DMS53 treated with DMSO at 0.1 percent for 48 hours (cell line): Measurements from ENCODE around the gene HECTD1.

Source experiments
- DNase-seq: peaks from one replicate; lab custom pipeline; 2025; ENCODE audit not compliant: unreplicated experiment; lab: John Stamatoyannopoulos, UW

Gene HECTD1

GRCh38 chr14:31161274-31161673 lies 46.3 kb downstream of the HECTD1 start:
- DNase-seq, result no peak

DNA sequence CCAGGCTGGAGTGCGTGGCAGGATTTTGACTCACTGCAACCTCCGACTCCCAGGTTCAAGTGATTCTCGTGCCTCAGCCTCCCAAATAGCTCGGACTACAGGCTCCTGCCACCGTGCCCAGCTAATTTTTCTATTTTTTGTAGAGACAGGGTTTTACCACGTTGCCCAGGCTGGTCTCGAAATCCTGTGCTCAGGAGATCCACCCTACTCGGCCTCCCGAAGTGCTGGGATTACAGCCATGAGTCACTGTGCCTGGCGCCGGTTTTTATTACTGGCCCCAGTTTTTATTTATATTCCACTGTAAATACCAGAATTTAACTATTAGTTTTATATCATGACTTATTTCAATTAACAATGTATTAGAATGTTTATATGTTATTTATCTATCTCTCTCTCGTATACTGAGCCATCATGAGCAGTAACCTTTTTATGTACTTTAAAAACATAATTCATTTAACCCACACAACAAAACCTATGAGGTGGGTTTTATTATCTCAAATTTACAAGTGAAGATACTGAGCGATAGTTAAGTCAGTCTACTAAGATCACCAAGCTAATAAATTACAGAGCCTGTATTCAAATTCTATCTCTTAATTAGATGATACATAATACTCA lies 47.8 kb downstream of the HECTD1 start:
- DNase-seq, result no peak

DNA sequence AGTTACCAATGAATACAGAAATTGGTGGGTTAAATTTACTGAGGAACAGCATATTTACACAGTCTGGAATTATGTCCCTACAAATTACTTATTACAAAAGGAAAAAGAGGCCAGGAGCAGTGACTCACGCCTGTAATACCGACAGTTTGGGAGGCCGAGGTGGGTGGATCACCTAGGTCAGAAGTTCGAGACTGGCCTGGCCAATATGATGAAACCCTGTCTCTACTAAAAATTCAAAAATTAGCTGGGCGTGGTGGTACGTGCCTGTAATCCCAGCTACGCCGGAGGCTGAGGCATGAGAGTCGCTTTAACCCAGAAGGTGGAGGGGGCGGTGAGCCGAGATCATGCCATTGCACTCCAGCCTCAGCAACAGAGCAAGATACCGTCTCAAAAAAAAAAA lies 52.6 kb downstream of the HECTD1 start:
- no peak for DNase-seq

- DNase-seq, result no peak
Observed at GRCh38 chr14:31142455-31143087, 65.0 kb downstream of the HECTD1 start.

DNA sequence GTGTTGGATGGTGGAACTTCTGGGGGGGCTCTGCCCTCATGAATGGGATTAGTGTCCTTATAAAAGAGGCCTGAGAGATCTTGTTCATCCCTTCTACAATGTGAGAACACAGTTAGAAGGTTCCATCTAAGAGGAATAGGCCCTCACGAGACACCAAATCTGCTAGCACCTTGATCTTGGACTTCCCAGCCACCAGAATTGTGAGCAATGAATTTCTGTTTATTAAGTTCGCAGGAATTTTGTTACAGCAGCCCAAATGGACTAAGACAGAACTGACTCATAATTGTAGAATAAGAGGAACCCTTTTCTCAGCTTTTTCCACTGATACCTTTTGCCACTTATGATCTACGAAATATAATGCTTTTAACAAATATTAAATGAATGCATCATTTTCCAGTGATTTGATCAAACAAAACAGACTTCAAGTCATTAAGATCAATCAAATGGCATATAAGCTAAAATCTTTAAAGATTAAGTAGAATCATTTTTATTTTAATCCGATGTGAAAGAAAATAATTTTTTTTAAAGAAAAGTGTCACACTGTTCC lies 68.2 kb downstream of the HECTD1 start:
- DNase-seq, result no peak

DNA sequence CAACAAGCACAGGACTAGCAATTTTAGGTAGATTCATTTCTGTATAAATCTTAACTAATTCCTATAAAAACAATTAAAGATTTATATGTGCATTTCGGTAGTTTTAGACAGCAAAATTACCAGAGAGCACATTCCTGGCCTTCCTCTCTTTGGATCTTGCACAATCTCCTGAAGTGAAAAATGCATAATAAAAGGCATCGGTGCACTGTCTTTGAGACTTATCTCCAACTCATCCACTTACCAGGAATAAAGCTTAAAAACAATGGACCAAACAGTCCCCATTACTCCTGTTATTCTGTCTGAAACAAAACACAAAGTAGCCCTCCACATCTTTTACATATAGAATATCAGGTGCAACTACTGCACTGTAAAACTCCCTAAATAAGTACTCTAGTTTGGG lies 69.3 kb downstream of the HECTD1 start:
- no peak for DNase-seq

DNA sequence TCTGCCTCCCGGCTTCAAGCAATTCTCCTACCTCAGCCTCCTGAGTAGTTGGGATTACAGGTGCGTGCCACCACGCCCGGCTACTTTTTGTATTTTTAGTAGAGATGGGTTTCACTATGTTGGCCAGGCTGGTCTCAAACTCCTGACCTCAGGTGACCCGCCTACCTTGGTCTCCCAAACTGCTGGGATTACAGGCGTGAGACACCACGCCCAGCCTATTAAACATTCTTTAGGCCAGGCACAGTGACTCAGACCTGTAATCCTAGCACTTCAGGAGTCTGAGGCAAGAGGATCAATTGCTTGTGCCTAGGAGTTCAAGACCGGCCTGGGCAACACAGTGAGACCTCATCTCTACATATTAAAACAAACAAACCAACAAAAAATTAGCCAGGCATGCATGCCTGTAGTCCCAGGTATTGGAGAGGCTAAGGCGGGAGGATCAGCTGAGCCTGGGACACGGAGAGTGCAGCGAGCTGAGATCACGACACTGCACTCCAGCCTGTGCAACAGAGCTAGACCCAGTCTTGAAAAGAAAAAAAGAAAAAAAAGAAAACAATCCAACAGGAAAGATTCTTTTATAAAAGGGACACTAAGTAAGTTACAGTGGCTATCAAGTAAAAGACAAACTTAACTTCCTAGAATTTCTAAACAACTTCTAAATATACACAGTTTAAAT lies 70.2 kb downstream of the HECTD1 start:
- no peak for DNase-seq

- DNase-seq, result no peak
Observed at GRCh38 chr14:31133133-31133532, 74.5 kb downstream of the HECTD1 start.

DNA sequence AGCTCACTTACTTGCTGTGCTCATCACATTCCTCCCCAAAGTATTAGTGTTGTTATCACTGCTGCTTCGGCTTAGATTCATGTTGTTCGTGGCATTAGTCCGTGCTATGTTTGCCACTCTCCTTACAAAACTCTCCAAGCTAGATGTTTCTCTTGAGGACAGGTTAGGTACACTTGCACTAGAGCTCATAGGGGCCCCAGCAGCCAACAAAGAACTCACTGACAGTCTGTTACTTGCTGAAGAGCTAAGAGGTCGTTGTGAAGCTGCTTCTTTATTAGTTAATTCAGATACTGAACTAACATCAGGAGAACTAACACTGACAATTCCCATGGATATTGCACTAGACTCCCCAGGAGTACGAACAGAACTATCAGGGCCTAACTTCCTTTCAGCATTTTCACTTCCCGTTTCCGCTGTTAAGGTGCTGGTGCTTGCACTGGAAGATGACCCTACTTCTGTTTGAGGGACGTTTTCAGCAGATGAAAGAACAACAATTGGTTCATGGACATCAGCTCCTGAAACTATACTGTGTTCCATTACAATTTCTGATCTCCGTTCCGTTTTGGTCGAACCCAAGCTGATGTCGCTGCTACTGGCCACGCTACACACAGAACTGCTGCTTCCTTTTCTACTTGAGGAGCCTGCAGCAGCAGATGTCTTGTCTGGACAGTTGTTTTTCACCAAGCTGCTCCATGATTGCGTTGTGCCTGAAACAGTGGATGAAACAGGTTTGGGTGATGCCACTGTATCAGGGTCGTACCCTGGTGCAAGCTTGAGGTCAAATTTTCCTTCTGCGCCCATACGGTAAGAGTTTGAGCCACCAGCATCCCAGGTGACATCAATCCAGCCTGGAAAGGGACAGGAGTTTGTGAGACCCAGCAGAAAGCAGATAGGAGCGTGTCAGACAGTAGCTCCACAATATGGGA lies 78.7 kb downstream of the HECTD1 start:
- no peak for DNase-seq

GRCh38 chr14:31127690-31128089 lies 79.9 kb downstream of the HECTD1 start:
- DNase-seq, result no peak

- DNase-seq, result no peak
Observed at GRCh38 chr14:31126680-31127079, 80.9 kb downstream of the HECTD1 start.

GRCh38 chr14:31125231-31125630 lies 82.4 kb downstream of the HECTD1 start:
- DNase-seq, result no peak

GRCh38 chr14:31124197-31124596 lies 83.4 kb downstream of the HECTD1 start:
- no peak for DNase-seq

GRCh38 chr14:31122921-31123320 lies 84.7 kb downstream of the HECTD1 start:
- DNase-seq, result no peak

DNA sequence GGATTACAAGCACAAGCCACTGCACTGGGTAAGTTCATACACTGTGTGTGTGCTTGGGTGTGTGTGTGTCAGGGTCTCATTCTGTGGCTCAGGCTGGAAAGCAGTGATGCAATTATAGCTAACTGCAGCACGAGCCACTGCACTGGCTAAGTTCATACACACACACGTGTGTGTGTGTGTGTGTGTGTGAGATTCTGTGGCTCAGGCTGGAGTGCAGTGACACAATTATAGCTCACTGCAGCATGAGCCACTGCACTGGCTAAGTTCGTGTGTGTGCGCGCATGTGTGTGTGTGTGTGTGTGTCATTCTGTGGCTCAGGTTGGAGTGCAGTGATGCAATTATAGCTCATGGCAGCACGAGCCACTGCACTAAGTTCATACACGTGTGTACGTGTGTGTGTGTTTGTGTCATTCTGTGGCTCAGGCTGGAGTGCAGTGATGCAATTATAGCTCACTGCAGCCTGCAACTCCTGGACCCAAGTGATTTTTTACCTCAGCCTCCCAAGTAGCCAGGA lies 85.4 kb downstream of the HECTD1 start:
- no peak for DNase-seq

DNA sequence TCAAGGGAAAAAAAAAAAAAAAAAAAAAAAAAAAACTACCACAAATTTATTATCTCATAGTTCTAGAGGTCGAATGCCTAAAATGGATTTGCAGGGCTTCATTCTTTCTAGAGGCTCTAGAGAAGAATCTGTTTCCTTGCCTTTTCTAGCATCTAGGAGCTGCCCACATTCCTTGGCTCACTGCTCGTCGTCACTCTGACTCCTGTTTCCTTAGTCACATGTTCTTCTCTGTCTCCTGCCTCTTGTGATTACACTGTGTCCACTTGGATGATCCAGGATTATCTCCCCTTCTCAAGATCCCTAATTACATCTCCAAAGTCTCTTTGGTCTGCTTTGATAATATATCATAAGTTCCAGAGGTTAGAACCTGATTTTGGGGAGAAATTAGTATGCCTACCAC lies 88.7 kb downstream of the HECTD1 start:
- no peak for DNase-seq

DNA sequence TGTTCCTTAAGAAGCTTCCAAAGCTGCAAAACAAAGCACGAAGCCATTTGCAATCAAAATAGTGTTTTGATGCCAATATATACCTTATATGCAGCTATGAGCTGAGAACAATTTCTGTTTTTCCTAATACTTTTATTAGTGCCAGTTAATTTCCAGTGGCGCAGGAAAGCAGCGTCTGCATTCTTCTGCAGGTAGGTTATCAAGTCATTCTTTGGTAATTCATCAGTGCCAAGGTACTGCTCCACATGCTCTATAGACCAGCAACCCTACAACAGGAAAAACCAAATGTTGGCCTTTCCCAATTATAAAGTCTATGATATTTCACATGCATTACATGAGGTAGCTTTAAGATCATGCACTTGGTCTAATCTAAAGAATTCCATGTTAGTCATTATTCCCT lies 93.8 kb downstream of the HECTD1 start:
- DNase-seq, result no peak

DNA sequence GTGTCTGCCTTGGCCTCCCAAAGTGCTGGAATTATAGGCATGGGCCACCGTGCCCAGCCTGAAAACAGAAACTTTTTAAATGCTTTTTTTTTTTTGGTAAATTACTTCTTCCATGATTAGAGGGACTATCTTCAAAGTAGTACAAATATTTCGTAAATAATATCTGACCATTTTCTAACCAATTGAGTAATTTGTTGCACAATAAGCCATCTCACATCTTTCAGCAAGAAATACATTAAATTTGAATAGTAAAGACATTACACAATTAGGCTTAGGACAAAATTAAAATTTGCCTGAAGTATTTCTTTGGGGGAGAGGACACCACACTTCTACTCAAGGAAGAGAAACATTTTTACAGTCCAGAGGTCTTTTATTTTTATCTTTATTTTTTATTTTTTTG lies 96.7 kb downstream of the HECTD1 start:
- DNase-seq, result no peak

DNA sequence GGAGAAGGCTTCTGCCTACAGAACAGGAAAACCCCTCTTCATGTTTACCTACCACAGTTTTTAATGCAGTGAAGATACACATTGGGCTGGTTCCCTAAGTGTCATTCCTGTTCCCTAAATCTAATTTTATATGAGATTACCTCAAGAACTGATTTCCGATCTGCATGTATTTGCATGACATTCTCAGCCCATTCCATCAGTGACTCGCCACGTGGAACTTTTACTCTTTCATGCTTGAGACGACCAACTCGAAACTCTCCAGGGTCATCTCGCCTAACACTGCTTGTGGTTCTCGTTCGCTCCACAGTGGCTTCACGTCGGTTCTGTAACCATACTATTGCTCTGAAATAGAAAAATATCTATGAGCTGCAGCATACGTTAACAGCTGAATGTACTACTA lies 98.3 kb downstream of the HECTD1 start:
- DNase-seq, result no peak

DNA sequence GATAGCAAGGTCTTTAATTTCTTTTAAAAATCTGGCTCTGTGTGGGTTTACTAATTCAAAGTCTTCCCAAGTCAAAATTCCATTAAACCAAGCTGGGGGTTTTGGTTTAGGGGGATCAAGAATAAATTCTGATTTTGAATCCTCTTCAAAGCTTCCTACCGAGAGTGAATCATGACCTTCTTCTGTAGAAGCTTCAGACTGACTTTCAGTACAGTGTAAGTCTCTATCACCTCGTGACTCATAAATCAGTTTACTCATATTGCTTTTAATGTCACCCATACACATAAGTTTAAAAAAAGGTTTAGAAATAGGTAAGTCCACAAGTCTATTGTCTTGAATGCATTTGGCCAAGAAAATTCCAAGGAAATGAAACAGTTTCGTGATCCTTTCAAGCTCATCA lies 100.8 kb downstream of the HECTD1 start:
- DNase-seq, result no peak

- DNase-seq, result no peak
Observed at GRCh38 chr14:31097081-31097480, 110.5 kb downstream of the HECTD1 start.
